Left lung (tissue), 10 donors: ENCODE data around the gene KRTAP23-1. TPM values are rescaled to one million over a fixed set of nuclear protein-coding genes. Genes with fewer than 3 reads are reported as not detected.

Experiments used
- ATAC-seq: fragments of 200-7000 bp; cut with Tn5 transposase; one replicate; pipeline ENCODE4 v1.9.1; 2020; ENCODE audit warnings: moderate library complexity
- DNase-seq, 4 donors: peaks; one replicate each; pipeline ENCODE4 v3.0.0-alpha.2; 2013 to 2020
- H3K27ac ChIP-seq, 2 donors: fragments of 200-600 bp; sonication (generic) in 1 of 2; one replicate each; pipeline versions ENCODE4 v1.5.0 to v1.8.0; 2020 to 2021
- H3K27me3 ChIP-seq, 2 donors: fragments of 200-600 bp; sonication (generic) in 1 of 2; one replicate each; pipeline versions ENCODE4 v1.5.0 to v1.8.0; 2020 to 2021
- H3K36me3 ChIP-seq, 2 donors: fragments of 200-600 bp; sonication (generic) in 1 of 2; one replicate each; pipeline versions ENCODE4 v1.5.0 to v1.8.0; 2020 to 2021
- H3K4me1 ChIP-seq, 2 donors: fragments of 200-600 bp; one replicate each; pipeline ENCODE4 v1.8.0; 2021
- H3K4me3 ChIP-seq, 2 donors: fragments of 200-600 bp; sonication (generic) in 1 of 2; one replicate each; pipeline versions ENCODE4 v1.5.0 to v1.8.0; 2020 to 2021; ENCODE audit warnings: mild to moderate bottlenecking in 1 of 2
- H3K9me3 ChIP-seq, 2 donors: fragments of 200-600 bp; sonication (generic) in 1 of 2; one replicate each; pipeline versions ENCODE4 v1.5.0 to v1.8.0; 2020 to 2021
- intact Hi-C, 2 donors: fragments of 100-400 bp; cut with DNase I; formaldehyde crosslinking; loops; one replicate each; pipeline versions ENCODE4 v1.11.2 to v1.14.2; 2022
- polyA plus RNA-seq, 6 donors: library from polyadenylated mRNA; unstranded; fragments of 120-200 nt; gene quantifications; one replicate each; pipeline ENCODE4 v1.2.1, GENCODE V29; 2013; ENCODE audit not compliant: insufficient read length in 6 of 6
- total RNA-seq, 2 donors: library from RNA; stranded (reverse); fragmentation: NEBNext Ultra II Directional; extraction: Animal tissue kit (Norgen Biotek cat#: 25700); gene quantifications; one replicate each; pipeline ENCODE4 v1.2.1, GENCODE V29; 2021
- TF ChIP-seq, protein P1 (sequence below), 2 donors: fragments of 200-600 bp; sonication (generic) in 1 of 2; IDR thresholded peaks; one replicate each; pipeline versions ENCODE4 v1.5.0 to v1.8.0; 2021; ENCODE audit warnings: antibody characterized with exemption in 2 of 2
- donor health status: DM: no; HTN: yes; CAD: no.
- donor health status: DM: no; HTN: no; CAD: no.

Gene KRTAP23-1
- total and polyA plus RNA-seq, 8 donors = not detected

DNA sequence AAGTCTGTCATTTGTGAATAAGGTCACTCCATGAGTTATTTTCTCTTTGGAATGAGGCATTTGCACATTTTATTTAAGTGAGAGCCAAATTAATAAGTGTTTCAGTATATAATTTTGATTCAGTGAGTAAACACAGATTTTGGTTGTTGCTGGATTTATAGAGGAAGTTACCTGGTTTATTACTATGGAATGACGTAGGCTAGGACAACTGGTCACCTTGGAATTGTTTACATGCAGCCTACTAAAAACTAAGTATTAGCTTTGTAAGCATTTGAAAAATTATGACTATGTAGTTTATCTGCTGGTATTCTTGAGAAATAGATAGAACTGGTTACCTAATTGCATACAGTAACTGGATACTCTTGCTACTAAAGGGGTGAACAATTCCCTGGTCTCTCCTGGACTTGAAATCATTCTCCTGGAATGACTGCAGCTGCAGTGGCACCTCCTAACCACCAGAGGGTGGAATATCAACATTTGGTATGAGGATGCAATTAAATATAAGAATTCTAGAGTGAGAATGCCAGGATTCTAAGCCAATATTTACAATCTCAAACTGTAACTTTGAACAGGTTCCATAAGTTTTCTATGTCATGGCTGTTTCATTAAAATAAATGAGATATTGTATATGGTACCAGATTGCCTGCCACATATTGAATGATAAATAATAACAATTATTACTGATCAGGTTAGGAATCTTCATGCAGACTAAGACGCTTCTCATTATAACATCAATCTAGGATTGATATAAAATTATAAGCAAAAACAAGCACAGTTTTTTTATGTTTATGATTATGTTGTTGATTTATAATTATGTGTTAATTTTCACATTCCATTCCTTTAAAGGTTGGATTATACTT, 7.5 kb downstream of the KRTAP23-1 start:
- peak; percentile 83 for ATAC-seq
- Histone ChIP-seq H3K9me3 (peaks cover 0 to 9% of the 10 kb centered on the region in 2 donors), H3K4me3 (no peak overlapping the region), H3K4me1 (no peaks in the 10 kb centered on the region), H3K27me3 (no peaks in the 10 kb centered on the region), H3K27ac (no peak overlapping the region), H3K36me3 (no peaks in the 10 kb centered on the region)
- TF ChIP-seq, protein P1, sequence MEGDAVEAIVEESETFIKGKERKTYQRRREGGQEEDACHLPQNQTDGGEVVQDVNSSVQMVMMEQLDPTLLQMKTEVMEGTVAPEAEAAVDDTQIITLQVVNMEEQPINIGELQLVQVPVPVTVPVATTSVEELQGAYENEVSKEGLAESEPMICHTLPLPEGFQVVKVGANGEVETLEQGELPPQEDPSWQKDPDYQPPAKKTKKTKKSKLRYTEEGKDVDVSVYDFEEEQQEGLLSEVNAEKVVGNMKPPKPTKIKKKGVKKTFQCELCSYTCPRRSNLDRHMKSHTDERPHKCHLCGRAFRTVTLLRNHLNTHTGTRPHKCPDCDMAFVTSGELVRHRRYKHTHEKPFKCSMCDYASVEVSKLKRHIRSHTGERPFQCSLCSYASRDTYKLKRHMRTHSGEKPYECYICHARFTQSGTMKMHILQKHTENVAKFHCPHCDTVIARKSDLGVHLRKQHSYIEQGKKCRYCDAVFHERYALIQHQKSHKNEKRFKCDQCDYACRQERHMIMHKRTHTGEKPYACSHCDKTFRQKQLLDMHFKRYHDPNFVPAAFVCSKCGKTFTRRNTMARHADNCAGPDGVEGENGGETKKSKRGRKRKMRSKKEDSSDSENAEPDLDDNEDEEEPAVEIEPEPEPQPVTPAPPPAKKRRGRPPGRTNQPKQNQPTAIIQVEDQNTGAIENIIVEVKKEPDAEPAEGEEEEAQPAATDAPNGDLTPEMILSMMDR (IDR thresholded peaks at IDR 0.05) = peak; percentile 74 to 80
- intact Hi-C loops = no loop called here
- peak in 1 of 4 donors; percentile 33 for DNase-seq

DNA sequence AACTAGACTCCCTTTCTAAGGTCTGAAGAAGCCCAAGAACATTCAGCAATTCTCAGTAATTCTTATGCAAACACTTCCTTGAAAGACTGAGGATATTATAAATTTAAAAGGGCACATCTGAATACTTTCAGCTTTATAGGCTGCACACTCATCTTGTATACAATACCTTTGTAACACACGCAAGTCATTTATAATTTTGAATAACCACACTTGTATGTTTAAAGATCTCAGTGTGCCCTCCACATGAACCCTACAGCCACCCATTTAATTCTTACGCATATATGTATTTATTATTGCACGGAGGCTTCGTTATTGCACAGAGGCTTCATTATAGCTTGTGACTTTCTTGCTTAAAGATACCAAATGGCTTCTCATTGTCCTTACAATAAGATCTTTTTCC, 9.7 kb downstream of the KRTAP23-1 start:
- intact Hi-C loops = no loop called here
- ATAC-seq (no peak), DNase-seq (no peak)
- Histone ChIP-seq H3K9me3 (no peaks in the 10 kb centered on the region), H3K27ac (no peak overlapping the region), H3K27me3 (no peaks in the 10 kb centered on the region), H3K4me1 (no peaks in the 10 kb centered on the region), H3K4me3 (no peak overlapping the region), H3K36me3 (no peaks in the 10 kb centered on the region)
- TF ChIP-seq, protein P1 (IDR thresholded peaks at IDR 0.05) = no peak

DNA sequence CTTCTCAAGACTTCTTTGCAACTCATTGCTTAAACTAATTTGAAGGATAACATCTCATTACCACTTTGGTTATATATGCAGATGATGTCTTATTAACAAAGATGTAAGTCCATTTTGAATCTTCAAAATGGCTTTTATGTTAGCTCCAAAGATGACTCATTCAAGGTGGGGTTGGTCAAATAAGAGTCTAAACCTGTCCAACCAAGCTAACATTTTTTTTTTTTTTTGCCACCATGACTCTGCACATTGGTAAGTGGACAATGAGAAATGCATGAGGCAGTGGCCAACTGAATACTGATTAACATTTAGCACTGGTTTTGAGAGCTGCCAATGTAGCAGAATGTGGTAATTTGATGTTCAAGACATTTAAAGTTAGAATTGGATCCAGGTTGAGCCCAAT, 10.6 kb downstream of the KRTAP23-1 start:
- intact Hi-C loops = no loop called here
- Histone ChIP-seq H3K4me3 (no peak overlapping the region), H3K36me3 (no peaks in the 10 kb centered on the region), H3K27ac (no peak overlapping the region), H3K27me3 (no peaks in the 10 kb centered on the region), H3K9me3 (no peaks in the 10 kb centered on the region), H3K4me1 (no peaks in the 10 kb centered on the region)
- no peak for ATAC-seq
- TF ChIP-seq, protein P1 (IDR thresholded peaks at IDR 0.05) = no peak
- no peak for DNase-seq

DNA sequence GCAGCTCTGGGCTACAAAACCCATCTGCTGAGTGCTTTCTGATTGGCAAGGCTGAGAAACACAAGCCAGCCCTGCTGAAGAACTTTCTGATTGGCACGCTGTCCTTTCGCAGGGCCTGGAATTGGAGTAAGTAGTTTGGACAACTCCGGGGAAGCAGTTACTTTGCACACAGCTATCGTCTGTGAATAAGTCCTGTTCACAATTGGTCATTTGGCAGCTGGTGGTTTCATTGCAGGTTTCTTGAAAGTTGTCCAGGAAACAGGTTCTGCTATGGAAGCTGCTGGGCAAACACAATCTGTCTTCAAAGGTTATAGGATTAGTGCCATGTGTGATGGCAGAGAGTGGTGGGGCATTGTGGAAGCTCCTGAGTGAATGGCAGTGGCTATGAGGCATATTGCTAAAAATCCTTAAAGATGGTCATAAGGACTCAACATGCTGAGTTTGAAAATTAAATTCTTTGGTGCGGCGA, 11.1 kb downstream of the KRTAP23-1 start, which contains the start of gene KRTAP27-1:
Gene KRTAP27-1, minus strand, starts transcription at position 419 of the 469 bp plus-strand sequence. Its CDS starts 26 bp downstream, at position 393.
- TF ChIP-seq, protein P1 (IDR thresholded peaks at IDR 0.05) = no peak
- Histone ChIP-seq H3K27ac (no peak within 1 kb of the TSS), H3K4me3 (no peak within 1 kb of the TSS), H3K4me1 (no peaks in the 10 kb centered on the region), H3K9me3 (no peaks in the 10 kb centered on the region), H3K27me3 (no peaks in the 10 kb centered on the region), H3K36me3 (no peaks in the 10 kb centered on the region)
- DNase-seq (no peak), ATAC-seq (no peak)
- intact Hi-C loops = no loop called here

DNA sequence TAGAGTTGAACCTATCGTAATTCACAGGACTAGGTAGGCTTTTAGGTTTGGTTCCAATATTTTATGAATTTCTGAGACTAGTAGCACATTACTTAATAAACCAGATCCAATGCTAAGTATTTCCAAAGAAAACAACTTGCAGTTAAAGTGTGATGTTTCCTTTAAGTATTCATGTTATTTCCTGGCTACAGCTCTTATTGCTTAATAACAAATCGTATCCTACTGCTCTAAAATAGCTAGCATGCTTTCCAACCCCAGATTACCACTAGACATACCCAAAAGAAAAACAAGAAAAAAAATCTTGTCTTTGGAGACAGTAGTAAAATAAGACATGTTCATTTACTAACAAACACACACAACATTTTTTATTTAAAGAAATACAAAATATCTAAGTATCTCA, 11.8 kb downstream of the KRTAP23-1 start:
- H3K4me1 ChIP-seq = no peaks in the 10 kb centered on the region
- TF ChIP-seq, protein P1 (IDR thresholded peaks at IDR 0.05) = no peak
- H3K36me3 ChIP-seq = no peaks in the 10 kb centered on the region
- DNase-seq (no peak), ATAC-seq (no peak)
- no peaks in the 10 kb centered on the region for H3K9me3 ChIP-seq
- H3K27me3 ChIP-seq = no peaks in the 10 kb centered on the region
- intact Hi-C loops = no loop called here
- no peak overlapping the region for H3K27ac ChIP-seq
- H3K4me3 ChIP-seq = no peak overlapping the region
